BLaER1 treated with 17β-estradiol and CSF1 and Interleukin-3, amounts not matched to agents 10 nM and 100 nM (cell line): ENCODE results near the gene WWC1.

Experiments
- H3K27ac ChIP-seq, 11 experiments: shearing (Covaris generic); formaldehyde crosslinking; 2 replicates each; pipeline ENCODE4 v1.8.1; 2022
- H3K27me3 ChIP-seq, 11 experiments: shearing (Covaris generic); formaldehyde crosslinking; 2 replicates each; pipeline ENCODE4 v1.8.1; 2022
- H3K36me3 ChIP-seq, 11 experiments: shearing (Covaris generic); formaldehyde crosslinking; 2 replicates each; pipeline ENCODE4 v1.8.1; 2022
- H3K4me1 ChIP-seq, 10 experiments: shearing (Covaris generic); formaldehyde crosslinking; 2 replicates each; pipeline ENCODE4 v1.8.1; 2022
- H3K4me2 ChIP-seq, 11 experiments: shearing (Covaris generic); formaldehyde crosslinking; 2 replicates each; pipeline ENCODE4 v1.8.1; 2022
- H3K4me3 ChIP-seq, 10 experiments: shearing (Covaris generic); formaldehyde crosslinking; 2 replicates each; pipeline ENCODE4 v1.8.1; 2022
- H3K9ac ChIP-seq, 11 experiments: shearing (Covaris generic); formaldehyde crosslinking; 2 replicates each; pipeline ENCODE4 v1.8.1; 2022
- H3K9me3 ChIP-seq, 11 experiments: shearing (Covaris generic); formaldehyde crosslinking; replicated peaks in 1 of 11; 2 replicates each; pipeline ENCODE4 v1.8.1; 2022
- H4K20me1 ChIP-seq, 11 experiments: shearing (Covaris generic); formaldehyde crosslinking; 2 replicates each; pipeline ENCODE4 v1.8.1; 2022
- Cebpa-rat ChIP-seq, 11 experiments: shearing (Covaris generic); IDR thresholded peaks; 2 replicates each; pipeline ENCODE4 v1.8.1; 2022

Gene WWC1

GRCh38 chr5:168291342-168291963 lies at the start of gene WWC1:
Gene WWC1 (plus strand): TSS chr5:168291645. CDS start chr5:168292153, 508 bp downstream.
- Histone ChIP-seq H3K4me2 (peak within 1 kb of the TSS; percentile 83 to 98 (median 93)), H3K4me3 (peak within 1 kb of the TSS; percentile 67 to 82 (median 76)), H3K9me3 (no peaks in the 10 kb centered on the region), H3K27me3 (peaks cover 0 to 26% (median 12%) of the 10 kb centered on the region in 11 experiments; a peak in 13 of 22 replicates), H3K9ac (peak within 1 kb of the TSS; percentile 65 to 84 (median 77); a peak in 21 of 22 replicates), H3K4me1 (peaks cover 16 to 35% (median 21%) of the 10 kb centered on the region in 10 experiments), H4K20me1 (peaks cover 0 to 7% (median 0%) of the 10 kb centered on the region in 11 experiments; a peak in 5 of 22 replicates), H3K36me3 (no peaks in the 10 kb centered on the region), H3K27ac (peak within 1 kb of the TSS in 10 of 11 experiments; percentile 23 to 72 (median 64); a peak in 16 of 22 replicates)
- no peak for TF ChIP-seq Cebpa-rat (IDR thresholded peaks at IDR 0.05)

- no peak for TF ChIP-seq Cebpa-rat (IDR thresholded peaks at IDR 0.05)
- H3K4me1 ChIP-seq: peaks cover 6 to 9% (median 8%) of the 10 kb centered on the region in 10 experiments; a peak in 19 of 20 replicates
- no peaks in the 10 kb centered on the region for H4K20me1 ChIP-seq
- no peak overlapping the region for H3K27ac ChIP-seq
- no peak overlapping the region for H3K9ac ChIP-seq
- H3K36me3 ChIP-seq: peaks cover 0 to 81% (median 27%) of the 10 kb centered on the region in 11 experiments; a peak in 16 of 22 replicates
- H3K4me3 ChIP-seq: no peak overlapping the region
- no peak overlapping the region for H3K4me2 ChIP-seq
- H3K9me3 ChIP-seq: peaks cover 0 to 6% (median 0%) of the 10 kb centered on the region in 11 experiments; a peak in 2 of 22 replicates
- no peaks in the 10 kb centered on the region for H3K27me3 ChIP-seq
Measured at GRCh38 chr5:168244838-168245559, 46.4 kb upstream of the WWC1 start.

- H3K9me3 ChIP-seq: peaks cover 0 to 6% (median 0%) of the 10 kb centered on the region in 11 experiments; a peak in 2 of 22 replicates
- H3K4me2 ChIP-seq: no peak overlapping the region
- no peaks in the 10 kb centered on the region for H3K27me3 ChIP-seq
- no peak overlapping the region for H3K9ac ChIP-seq
- no peak for TF ChIP-seq Cebpa-rat (IDR thresholded peaks at IDR 0.05)
- peaks cover 0 to 73% (median 40%) of the 10 kb centered on the region in 11 experiments; a peak in 16 of 22 replicates for H3K36me3 ChIP-seq
- no peaks in the 10 kb centered on the region for H4K20me1 ChIP-seq
- H3K4me3 ChIP-seq: no peak overlapping the region
- H3K27ac ChIP-seq: no peak overlapping the region
- H3K4me1 ChIP-seq: peaks cover 0 to 5% (median 0%) of the 10 kb centered on the region in 10 experiments; a peak in 1 of 20 replicates
Measured at GRCh38 chr5:168249923-168250322, 41.5 kb upstream of the WWC1 start.

DNA sequence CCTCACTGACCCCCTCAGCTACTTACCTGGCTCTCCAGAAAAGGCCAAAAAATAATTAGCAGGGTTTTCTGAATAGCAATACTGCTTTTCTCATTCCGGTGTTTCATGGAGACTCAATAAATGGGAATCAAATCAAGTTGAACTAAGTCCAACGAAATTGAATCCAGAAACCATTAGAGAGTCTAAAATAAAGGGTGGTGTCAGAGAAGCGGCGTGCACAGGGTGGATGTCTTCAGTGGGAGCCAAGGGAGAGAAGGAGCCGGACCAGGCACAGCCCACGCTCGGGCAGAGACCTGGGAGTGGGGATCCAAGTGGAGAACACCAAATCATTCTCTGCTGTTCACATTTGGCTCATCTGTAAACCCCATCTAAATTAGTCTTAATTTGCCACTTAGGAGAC lies 40.2 kb upstream of the WWC1 start:
- Histone ChIP-seq H3K4me1 (peaks cover 0 to 5% (median 0%) of the 10 kb centered on the region in 10 experiments; a peak in 1 of 20 replicates), H3K9ac (no peak overlapping the region), H3K4me3 (no peak overlapping the region), H3K27ac (no peak overlapping the region), H3K4me2 (no peak overlapping the region), H3K27me3 (no peaks in the 10 kb centered on the region), H3K36me3 (peaks cover 0 to 68% (median 40%) of the 10 kb centered on the region in 11 experiments; a peak in 16 of 22 replicates), H4K20me1 (no peaks in the 10 kb centered on the region), H3K9me3 (peaks cover 0 to 6% (median 0%) of the 10 kb centered on the region in 11 experiments; a peak in 2 of 22 replicates)
- no peak for TF ChIP-seq Cebpa-rat (IDR thresholded peaks at IDR 0.05)

GRCh38 chr5:168254013-168254693 lies 37.3 kb upstream of the WWC1 start:
- TF ChIP-seq Cebpa-rat (IDR thresholded peaks at IDR 0.05): no peak
- Histone ChIP-seq H3K27ac (no peak overlapping the region), H4K20me1 (no peaks in the 10 kb centered on the region), H3K4me1 (peaks cover 0 to 5% (median 0%) of the 10 kb centered on the region in 10 experiments; a peak in 1 of 20 replicates), H3K36me3 (peaks cover 0 to 50% (median 17%) of the 10 kb centered on the region in 11 experiments; a peak in 10 of 22 replicates), H3K9me3 (no peaks in the 10 kb centered on the region), H3K27me3 (no peaks in the 10 kb centered on the region), H3K4me2 (no peak overlapping the region), H3K9ac (no peak overlapping the region), H3K4me3 (no peak overlapping the region)

DNA sequence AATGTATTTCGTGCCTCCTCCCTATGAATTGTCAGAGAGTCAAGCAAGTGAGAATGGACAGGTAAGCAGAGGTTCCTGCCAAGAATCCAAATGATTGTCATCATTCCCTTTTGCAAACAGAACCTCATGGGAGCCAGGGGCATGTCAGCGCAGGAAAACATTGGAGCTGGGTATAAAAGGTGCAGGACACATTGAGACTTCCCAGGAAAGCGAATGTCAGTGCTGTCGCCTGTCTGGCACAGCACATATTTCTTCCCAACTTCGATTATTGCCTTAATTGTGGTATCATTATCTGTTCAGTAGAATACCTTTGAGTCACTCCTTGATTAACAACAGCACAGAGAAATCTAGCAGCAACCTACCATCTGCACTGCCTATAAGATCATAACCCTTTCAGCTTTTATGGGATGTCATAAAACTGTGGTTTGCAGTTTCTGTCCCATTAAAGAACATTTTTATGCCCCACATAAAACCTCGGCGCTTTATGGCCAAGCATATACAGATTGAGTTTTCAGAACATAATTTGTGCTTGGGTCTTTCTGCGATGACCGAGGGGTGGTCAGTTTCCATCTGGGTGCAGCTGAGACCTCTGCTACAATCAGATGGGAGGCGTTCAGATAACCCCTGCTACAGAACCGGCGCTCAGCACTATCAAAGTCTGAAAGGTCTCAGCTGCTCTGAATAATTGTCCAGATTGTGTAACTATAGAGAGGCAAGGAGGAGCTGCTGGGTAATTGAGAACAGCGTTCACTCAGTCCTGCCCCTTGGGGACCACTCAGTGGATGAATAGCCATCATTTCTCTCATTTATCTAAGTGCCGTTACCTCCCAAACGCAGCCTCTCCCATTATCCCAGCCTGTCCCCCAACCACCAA lies 30.9 kb upstream of the WWC1 start:
- Histone ChIP-seq H3K4me1 (no peaks in the 10 kb centered on the region), H3K36me3 (peaks cover 0 to 59% (median 29%) of the 10 kb centered on the region in 11 experiments; a peak in 15 of 22 replicates), H3K4me2 (no peak overlapping the region), H3K9me3 (no peaks in the 10 kb centered on the region), H3K9ac (no peak overlapping the region), H3K4me3 (no peak overlapping the region), H3K27me3 (no peaks in the 10 kb centered on the region), H3K27ac (no peak overlapping the region), H4K20me1 (no peaks in the 10 kb centered on the region)
- TF ChIP-seq Cebpa-rat (IDR thresholded peaks at IDR 0.05): no peak

DNA sequence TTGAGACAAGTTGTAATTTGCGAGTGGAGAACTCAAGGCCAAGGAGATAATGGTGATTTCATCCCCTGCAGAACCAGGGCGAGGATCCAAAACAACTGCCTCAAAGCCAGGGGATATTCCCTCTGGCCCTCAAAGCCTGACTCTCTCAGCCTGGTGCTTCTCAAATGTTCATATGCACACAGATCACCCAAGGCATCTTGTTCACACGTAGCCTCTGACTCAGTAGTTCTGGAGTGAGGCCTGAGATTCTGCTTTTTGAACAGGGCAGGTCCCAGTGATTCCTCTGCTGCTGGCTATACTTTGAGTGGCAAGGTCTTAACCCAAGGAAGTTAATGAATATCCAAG lies 30.2 kb upstream of the WWC1 start:
- no peaks in the 10 kb centered on the region for H3K4me1 ChIP-seq
- H3K4me2 ChIP-seq: no peak overlapping the region
- H3K9me3 ChIP-seq: no peaks in the 10 kb centered on the region
- no peaks in the 10 kb centered on the region for H3K27me3 ChIP-seq
- no peaks in the 10 kb centered on the region for H4K20me1 ChIP-seq
- H3K36me3 ChIP-seq: peaks cover 0 to 55% (median 29%) of the 10 kb centered on the region in 11 experiments; a peak in 15 of 22 replicates
- no peak overlapping the region for H3K27ac ChIP-seq
- H3K9ac ChIP-seq: no peak overlapping the region
- no peak for TF ChIP-seq Cebpa-rat (IDR thresholded peaks at IDR 0.05)
- H3K4me3 ChIP-seq: no peak overlapping the region

- H4K20me1 ChIP-seq: no peaks in the 10 kb centered on the region
- H3K4me1 ChIP-seq: no peaks in the 10 kb centered on the region
- no peak overlapping the region for H3K9ac ChIP-seq
- no peak for TF ChIP-seq Cebpa-rat (IDR thresholded peaks at IDR 0.05)
- H3K4me2 ChIP-seq: no peak overlapping the region
- H3K9me3 ChIP-seq: no peaks in the 10 kb centered on the region
- H3K36me3 ChIP-seq: peaks cover 0 to 54% (median 29%) of the 10 kb centered on the region in 11 experiments; a peak in 15 of 22 replicates
- H3K27ac ChIP-seq: no peak overlapping the region
- no peaks in the 10 kb centered on the region for H3K27me3 ChIP-seq
- H3K4me3 ChIP-seq: no peak overlapping the region
Measured at GRCh38 chr5:168262042-168262743, 29.3 kb upstream of the WWC1 start.
